K562 (cell line): ENCODE data around the gene MYADML2.

Experiments
- SIX5 ChIP-seq, 2 experiments: IDR thresholded peaks; 2 replicates each; pipeline ENCODE4 v1.6.1; 2011; ENCODE audit warnings: low read length in 2 of 2, borderline replicate concordance in 1 of 2, low read depth in 1 of 2, mild to moderate bottlenecking in 1 of 2, moderate library complexity in 1 of 2; ENCODE audit not compliant: insufficient read depth in 1 of 2
- TCF3 ChIP-seq: sonication (generic); formaldehyde crosslinking; IDR thresholded peaks from 2 replicates; pipeline ENCODE4 v1.4.0; 2020; ENCODE audit warnings: mild to moderate bottlenecking, missing genetic modification reagents
- TCF7 ChIP-seq: sonication (generic); IDR thresholded peaks from 2 replicates; pipeline ENCODE4 v1.6.1; 2016; ENCODE audit warnings: antibody characterized with exemption, borderline replicate concordance
- TEAD4 ChIP-seq, 2 experiments: sonication (generic) in 1 of 2; formaldehyde crosslinking in 1 of 2; IDR thresholded peaks; 2 replicates each; pipeline versions ENCODE4 v1.6.1 to v1.8.0; 2012 to 2022; ENCODE audit warnings: borderline replicate concordance in 1 of 2, inconsistent platforms in 1 of 2, low read length in 1 of 2, mild to moderate bottlenecking in 1 of 2, missing genetic modification reagents in 1 of 2
- ZNF143 ChIP-seq: sonication (generic); formaldehyde crosslinking; IDR thresholded peaks from 2 replicates; pipeline ENCODE4 v1.9.0; 2022; ENCODE audit warnings: mild to moderate bottlenecking, missing genetic modification reagents
- TF ChIP-seq, protein P1 (sequence below): sonication (generic); formaldehyde crosslinking; IDR thresholded peaks from 2 replicates; pipeline ENCODE4 v1.8.0; 2022; ENCODE audit warnings: mild to moderate bottlenecking, low read depth, missing genetic modification reagents
- TF ChIP-seq, protein P2 (sequence below): fragments of 250-450 bp; sonication (Bioruptor Pico); IDR thresholded peaks from 2 replicates; pipeline ENCODE4 v1.5.0; 2021; ENCODE audit warnings: mild to moderate bottlenecking, borderline replicate concordance
- TF ChIP-seq, protein P3 (sequence below), 2 experiments: IDR thresholded peaks; 2 replicates each; pipeline ENCODE4 v1.6.1; 2011; ENCODE audit warnings: borderline replicate concordance in 1 of 2, control low read depth in 1 of 2, low read depth in 1 of 2, low read length in 1 of 2, mild to moderate bottlenecking in 1 of 2, mixed read lengths in 1 of 2, moderate library complexity in 1 of 2; ENCODE audit not compliant: insufficient read depth in 1 of 2, insufficient read length in 1 of 2, poor library complexity in 1 of 2, severe bottlenecking in 1 of 2; ENCODE audit errors: extremely low read depth in 1 of 2

DNA sequence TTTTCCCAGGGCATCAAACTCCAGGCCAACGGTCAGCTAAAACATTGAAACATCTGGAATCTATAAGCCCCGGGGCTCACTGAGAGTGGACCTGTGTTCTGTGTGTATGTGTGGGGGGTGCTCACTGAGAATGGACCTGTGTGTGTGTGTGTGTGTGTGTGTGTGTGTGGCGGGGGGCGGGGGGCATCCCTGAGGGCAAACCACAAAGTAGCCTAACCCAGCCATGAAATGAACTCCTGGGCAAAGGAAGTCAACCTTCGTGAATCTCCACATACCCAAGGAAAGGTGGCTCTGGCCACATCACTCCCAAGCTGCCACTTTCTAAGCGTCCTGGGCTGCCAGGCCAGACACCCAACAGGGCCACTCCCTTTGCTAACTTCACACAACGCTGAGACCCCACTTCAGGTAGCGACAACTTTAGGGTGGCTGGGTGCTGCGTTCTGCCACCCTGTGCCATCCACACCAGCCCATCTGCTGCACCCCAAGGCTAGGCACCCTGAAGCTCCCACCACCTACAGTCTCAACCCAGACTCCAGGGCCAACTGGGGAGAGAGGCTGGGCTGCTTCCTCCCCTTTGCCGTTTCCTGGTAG lies 21.1 kb downstream of the MYADML2 start:
- TF ChIP-seq, protein P1, sequence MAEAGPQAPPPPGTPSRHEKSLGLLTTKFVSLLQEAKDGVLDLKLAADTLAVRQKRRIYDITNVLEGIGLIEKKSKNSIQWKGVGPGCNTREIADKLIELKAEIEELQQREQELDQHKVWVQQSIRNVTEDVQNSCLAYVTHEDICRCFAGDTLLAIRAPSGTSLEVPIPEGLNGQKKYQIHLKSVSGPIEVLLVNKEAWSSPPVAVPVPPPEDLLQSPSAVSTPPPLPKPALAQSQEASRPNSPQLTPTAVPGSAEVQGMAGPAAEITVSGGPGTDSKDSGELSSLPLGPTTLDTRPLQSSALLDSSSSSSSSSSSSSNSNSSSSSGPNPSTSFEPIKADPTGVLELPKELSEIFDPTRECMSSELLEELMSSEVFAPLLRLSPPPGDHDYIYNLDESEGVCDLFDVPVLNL: no peak
- TF ChIP-seq SIX5 (IDR thresholded peaks at IDR 0.05; ENCODE audit: borderline replicate concordance in 1 of 2, insufficient read depth in 1 of 2, low read depth in 1 of 2, low read length in 2 of 2) (no peak), ZNF143 (CRISPR knock-in tag) (no peak), TEAD4 (IDR thresholded peaks at IDR 0.05; ENCODE audit: low read length) (no peak), TEAD4 (CRISPR knock-in tag; IDR thresholded peaks at IDR 0.05; ENCODE audit: borderline replicate concordance) (no peak), TCF7 (no peak), TCF3 (CRISPR knock-in tag) (no peak)
- TF ChIP-seq, protein P2, sequence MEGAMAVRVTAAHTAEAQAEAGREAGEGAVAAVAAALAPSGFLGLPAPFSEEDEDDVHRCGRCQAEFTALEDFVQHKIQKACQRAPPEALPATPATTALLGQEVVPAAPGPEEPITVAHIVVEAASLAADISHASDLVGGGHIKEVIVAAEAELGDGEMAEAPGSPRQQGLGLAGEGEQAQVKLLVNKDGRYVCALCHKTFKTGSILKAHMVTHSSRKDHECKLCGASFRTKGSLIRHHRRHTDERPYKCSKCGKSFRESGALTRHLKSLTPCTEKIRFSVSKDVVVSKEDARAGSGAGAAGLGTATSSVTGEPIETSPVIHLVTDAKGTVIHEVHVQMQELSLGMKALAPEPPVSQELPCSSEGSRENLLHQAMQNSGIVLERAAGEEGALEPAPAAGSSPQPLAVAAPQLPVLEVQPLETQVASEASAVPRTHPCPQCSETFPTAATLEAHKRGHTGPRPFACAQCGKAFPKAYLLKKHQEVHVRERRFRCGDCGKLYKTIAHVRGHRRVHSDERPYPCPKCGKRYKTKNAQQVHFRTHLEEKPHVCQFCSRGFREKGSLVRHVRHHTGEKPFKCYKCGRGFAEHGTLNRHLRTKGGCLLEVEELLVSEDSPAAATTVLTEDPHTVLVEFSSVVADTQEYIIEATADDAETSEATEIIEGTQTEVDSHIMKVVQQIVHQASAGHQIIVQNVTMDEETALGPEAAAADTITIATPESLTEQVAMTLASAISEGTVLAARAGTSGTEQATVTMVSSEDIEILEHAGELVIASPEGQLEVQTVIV (CRISPR knock-in tag): no peak
- TF ChIP-seq, protein P3, sequence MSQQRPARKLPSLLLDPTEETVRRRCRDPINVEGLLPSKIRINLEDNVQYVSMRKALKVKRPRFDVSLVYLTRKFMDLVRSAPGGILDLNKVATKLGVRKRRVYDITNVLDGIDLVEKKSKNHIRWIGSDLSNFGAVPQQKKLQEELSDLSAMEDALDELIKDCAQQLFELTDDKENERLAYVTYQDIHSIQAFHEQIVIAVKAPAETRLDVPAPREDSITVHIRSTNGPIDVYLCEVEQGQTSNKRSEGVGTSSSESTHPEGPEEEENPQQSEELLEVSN (IDR thresholded peaks at IDR 0.05; ENCODE audit: borderline replicate concordance in 1 of 2, extremely low read depth in 1 of 2, insufficient read depth in 1 of 2, insufficient read length in 1 of 2, low read depth in 1 of 2, low read length in 1 of 2, poor library complexity in 1 of 2, severe bottlenecking in 1 of 2): no peak
